HL-60 (cell line): ENCODE data around the gene TXNDC8.

Source experiments
- DNase-seq, 2 experiments: peaks; one replicate each; pipeline ENCODE4 v3.0.0-alpha.2; 2010 to 2020; ENCODE audit warnings: low read depth in 1 of 2, low spot score in 1 of 2
- H3K27ac ChIP-seq: fragments of 250-450 bp; sonication (Bioruptor Pico); replicated peaks from 2 replicates; pipeline ENCODE4 v1.5.1; 2020; ENCODE audit warnings: mild to moderate bottlenecking, moderate library complexity
- H3K27me3 ChIP-seq: fragments of 250-450 bp; sonication (Bioruptor Pico); 2 replicates; pipeline ENCODE4 v1.5.1; 2021; ENCODE audit warnings: mild to moderate bottlenecking, moderate library complexity; ENCODE audit not compliant: insufficient read depth, poor library complexity, severe bottlenecking
- H3K4me3 ChIP-seq: replicated peaks from 2 replicates; pipeline ENCODE4 v1.5.1; 2011; ENCODE audit warnings: mild to moderate bottlenecking, control low read depth, low read length; ENCODE audit not compliant: insufficient read depth
- GABPA ChIP-seq: IDR thresholded peaks from 2 replicates; pipeline ENCODE4 v1.6.1; 2012; ENCODE audit warnings: low read depth
- POLR2AphosphoS5 ChIP-seq: IDR thresholded peaks from 2 replicates; pipeline ENCODE4 v1.6.1; 2012; ENCODE audit warnings: low read depth
- REST ChIP-seq: IDR thresholded peaks from 2 replicates; pipeline ENCODE4 v1.6.1; 2012; ENCODE audit warnings: low read depth; ENCODE audit not compliant: insufficient replicate concordance
- SPI1 ChIP-seq: IDR thresholded peaks from 2 replicates; pipeline ENCODE4 v1.6.1; 2012; ENCODE audit warnings: low read depth, mild to moderate bottlenecking, borderline replicate concordance
- TF ChIP-seq, protein P1 (sequence below): IDR thresholded peaks from one replicate; pipeline ENCODE4 v1.5.1; 2011; ENCODE audit warnings: low read length, control low read depth, inconsistent platforms; ENCODE audit not compliant: insufficient read depth

TXNDC8 gene

GRCh38 chr9:110298043-110298605, 39.5 kb downstream of the TXNDC8 start:
- Histone ChIP-seq H3K27ac (no peak overlapping the region), H3K27me3 (no peaks in the 10 kb centered on the region), H3K4me3 (no peak overlapping the region)
- DNase-seq: no peak
- TF ChIP-seq GABPA (no peak), SPI1 (no peak), REST (no peak), POLR2AphosphoS5 (no peak)
- TF ChIP-seq, protein P1, sequence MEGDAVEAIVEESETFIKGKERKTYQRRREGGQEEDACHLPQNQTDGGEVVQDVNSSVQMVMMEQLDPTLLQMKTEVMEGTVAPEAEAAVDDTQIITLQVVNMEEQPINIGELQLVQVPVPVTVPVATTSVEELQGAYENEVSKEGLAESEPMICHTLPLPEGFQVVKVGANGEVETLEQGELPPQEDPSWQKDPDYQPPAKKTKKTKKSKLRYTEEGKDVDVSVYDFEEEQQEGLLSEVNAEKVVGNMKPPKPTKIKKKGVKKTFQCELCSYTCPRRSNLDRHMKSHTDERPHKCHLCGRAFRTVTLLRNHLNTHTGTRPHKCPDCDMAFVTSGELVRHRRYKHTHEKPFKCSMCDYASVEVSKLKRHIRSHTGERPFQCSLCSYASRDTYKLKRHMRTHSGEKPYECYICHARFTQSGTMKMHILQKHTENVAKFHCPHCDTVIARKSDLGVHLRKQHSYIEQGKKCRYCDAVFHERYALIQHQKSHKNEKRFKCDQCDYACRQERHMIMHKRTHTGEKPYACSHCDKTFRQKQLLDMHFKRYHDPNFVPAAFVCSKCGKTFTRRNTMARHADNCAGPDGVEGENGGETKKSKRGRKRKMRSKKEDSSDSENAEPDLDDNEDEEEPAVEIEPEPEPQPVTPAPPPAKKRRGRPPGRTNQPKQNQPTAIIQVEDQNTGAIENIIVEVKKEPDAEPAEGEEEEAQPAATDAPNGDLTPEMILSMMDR: no peak

DNA sequence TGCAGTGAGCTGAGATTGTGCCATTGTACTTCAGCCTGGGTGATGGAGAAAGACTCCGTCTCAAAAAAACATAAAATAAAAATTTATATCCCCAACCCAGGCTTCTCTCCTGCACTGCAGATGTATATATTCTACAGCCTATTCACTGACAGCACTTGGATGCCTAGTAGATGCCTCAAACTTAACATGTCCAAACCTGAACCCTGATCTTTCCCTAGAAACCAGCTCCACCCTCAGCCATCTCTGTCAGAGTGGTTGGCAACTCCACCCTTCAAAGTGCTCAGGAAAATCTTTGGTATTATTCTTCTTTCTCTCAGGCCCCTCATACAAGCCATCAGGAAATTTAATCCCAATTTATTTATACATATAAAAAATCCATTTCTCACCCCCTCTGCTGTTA, 44.4 kb downstream of the TXNDC8 start:
- no peak overlapping the region for H3K4me3 ChIP-seq
- H3K27ac ChIP-seq: no peak overlapping the region
- TF ChIP-seq GABPA (no peak), REST (no peak), SPI1 (no peak), POLR2AphosphoS5 (no peak)
- TF ChIP-seq, protein P1: no peak
- H3K27me3 ChIP-seq: no peaks in the 10 kb centered on the region
- DNase-seq: no peak

DNA sequence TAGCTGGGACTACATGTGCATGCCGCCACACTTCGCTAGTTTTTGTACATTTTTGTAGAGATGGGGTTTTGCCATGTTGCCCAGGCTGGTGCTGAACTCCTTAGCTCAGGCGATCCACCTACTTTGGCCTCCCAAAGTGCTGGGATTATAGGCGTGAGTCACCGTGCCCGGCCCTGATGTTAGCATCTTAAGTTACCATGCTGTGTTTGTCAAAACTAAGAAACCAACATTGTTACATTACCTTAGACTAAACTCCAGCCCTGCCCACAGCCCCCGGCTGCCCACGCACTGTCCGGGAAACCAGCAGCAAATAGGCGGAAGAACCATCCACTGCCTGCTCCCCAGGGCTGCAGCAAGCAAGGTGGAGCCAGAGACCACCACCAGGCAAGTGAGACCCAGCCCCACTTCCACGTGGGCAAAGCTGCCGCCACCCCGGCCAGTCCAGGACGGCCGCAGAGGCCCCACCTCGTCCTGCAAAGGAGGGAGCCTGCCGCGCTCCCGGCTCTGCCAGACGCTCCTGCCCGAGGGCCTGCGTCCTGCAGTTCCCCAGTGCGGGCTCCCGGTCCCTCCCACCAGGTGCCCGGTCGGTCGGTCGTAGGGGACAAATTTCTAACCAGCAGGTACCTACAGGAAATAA, 45.6 kb downstream of the TXNDC8 start:
- H3K27me3 ChIP-seq: no peaks in the 10 kb centered on the region
- no peak for DNase-seq

More for the DNA sequence above, 45.6 kb downstream of the TXNDC8 start:
- Histone ChIP-seq H3K27ac (no peak overlapping the region), H3K4me3 (no peak overlapping the region)
- no peak for TF ChIP-seq REST
- no peak for TF ChIP-seq GABPA
- no peak for TF ChIP-seq POLR2AphosphoS5
- TF ChIP-seq SPI1: no peak
- TF ChIP-seq, protein P1: no peak
